Measurements from ENCODE around the gene C1orf159.
A peak's percentile ranks its signal among the peaks of the same experiment; 100 is the strongest.

Gene C1orf159

GRCh38 chr1:1115786-1116700 is at the start of gene C1orf159 (continued):
- TF ChIP-seq ZNF704 (tag by site-specific recombination; IDR thresholded peaks at IDR 0.05) (no peak), HOXD13 (CRISPR knock-in tag; IDR thresholded peaks at IDR 0.05; ENCODE audit: borderline replicate concordance) (no peak), ZNF302 (tag by site-specific recombination; IDR thresholded peaks at IDR 0.05; ENCODE audit: low read depth) (no peak), ZNF629 (tag by site-specific recombination; IDR thresholded peaks at IDR 0.05) (0 out of 2 replicates have a peak, but pooled peaks have one; percentile 6), ZBTB21 (tag by site-specific recombination; IDR thresholded peaks at IDR 0.05) (no peak), ZNF768 (tag by site-specific recombination; IDR thresholded peaks at IDR 0.05) (no peak), ZNF292 (tag by site-specific recombination; IDR thresholded peaks at IDR 0.05; ENCODE audit: borderline replicate concordance, low read depth) (no peak), ZNF354C (tag by site-specific recombination; IDR thresholded peaks at IDR 0.05; ENCODE audit: borderline replicate concordance, low read depth) (no peak), ZNF843 (tag by site-specific recombination; IDR thresholded peaks at IDR 0.05) (0 out of 2 replicates have a peak, but pooled peaks have one; percentile 16), OVOL3 (tag by site-specific recombination; IDR thresholded peaks at IDR 0.05) (no peak), ZNF521 (tag by site-specific recombination; IDR thresholded peaks at IDR 0.05) (no peak), ZNF449 (tag by site-specific recombination; IDR thresholded peaks at IDR 0.05) (peak; percentile 77; the same call in 1 of the 2 replicates), ZNF362 (tag by site-specific recombination; IDR thresholded peaks at IDR 0.05) (no peak), ZNF776 (tag by site-specific recombination; IDR thresholded peaks at IDR 0.05; ENCODE audit: borderline replicate concordance) (no peak), CTCF (tag by site-specific recombination; IDR thresholded peaks at IDR 0.05) (0 out of 2 replicates have a peak, but pooled peaks have one; percentile 22), ZFP37 (tag by site-specific recombination; IDR thresholded peaks at IDR 0.05) (no peak), ZNF621 (tag by site-specific recombination; IDR thresholded peaks at IDR 0.05) (no peak), IKZF3 (tag by site-specific recombination; IDR thresholded peaks at IDR 0.05) (no peak), ZSCAN18 (tag by site-specific recombination; IDR thresholded peaks at IDR 0.05) (0 out of 2 replicates have a peak, but pooled peaks have one; percentile 64), ZNF830 (tag by site-specific recombination; IDR thresholded peaks at IDR 0.05; ENCODE audit: low read depth) (no peak), HOXA7 (CRISPR knock-in tag; IDR thresholded peaks at IDR 0.05; ENCODE audit: borderline replicate concordance) (no peak), ZNF529 (tag by site-specific recombination; IDR thresholded peaks at IDR 0.05; ENCODE audit: insufficient replicate concordance) (no peak), ZBTB48 (tag by site-specific recombination; IDR thresholded peaks at IDR 0.05) (peak; percentile 34; the same call in 1 of the 2 replicates), ZFP41 (tag by site-specific recombination; IDR thresholded peaks at IDR 0.05; ENCODE audit: borderline replicate concordance) (no peak), ZNF175 (tag by site-specific recombination; IDR thresholded peaks at IDR 0.05) (no peak), TRIM28 (IDR thresholded peaks at IDR 0.05; ENCODE audit: borderline replicate concordance, low read length) (no peak), ZNF558 (tag by site-specific recombination; IDR thresholded peaks at IDR 0.05) (no peak)
